ENCODE results near the gene ELF2.
"Not testable (repeated sequence)": the region's sequence is repeated elsewhere in the genome, so short reads cannot be mapped to it uniquely, and the experiment has no call there.

ELF2 gene

GRCh38 chr4:139177049-139177868, at the start of gene ELF2:
Gene ELF2 (minus strand): TSS chr4:139177218. CDS start chr4:139137701, 39,517 bp downstream.
- FAIRE-seq: no peak

GRCh38 chr4:139223682-139224317, 46.8 kb upstream of the ELF2 start:
- no peak for FAIRE-seq

- no peak for FAIRE-seq
These were observed 45.2 kb upstream of the ELF2 start for GRCh38 chr4:139222215-139222614.

- FAIRE-seq: no peak
These were observed 44.7 kb upstream of the ELF2 start for GRCh38 chr4:139221687-139222086.

- FAIRE-seq: no peak
These were observed 42.5 kb upstream of the ELF2 start for GRCh38 chr4:139219450-139220055.

GRCh38 chr4:139214039-139214534, 37.1 kb upstream of the ELF2 start:
- no peak for FAIRE-seq

GRCh38 chr4:139213633-139214032, 36.6 kb upstream of the ELF2 start:
- not testable (repeated sequence) for FAIRE-seq

GRCh38 chr4:139212900-139213299, 35.9 kb upstream of the ELF2 start:
- no peak for FAIRE-seq

GRCh38 chr4:139210486-139210885, 33.5 kb upstream of the ELF2 start:
- no peak for FAIRE-seq

GRCh38 chr4:139209470-139210063, 32.5 kb upstream of the ELF2 start:
- no peak for FAIRE-seq

GRCh38 chr4:139208404-139208945, 31.5 kb upstream of the ELF2 start:
- no peak for FAIRE-seq

- FAIRE-seq: no peak
These were observed 30.9 kb upstream of the ELF2 start for GRCh38 chr4:139207873-139208403.

GRCh38 chr4:139207247-139207646, 30.2 kb upstream of the ELF2 start:
- no peak for FAIRE-seq

- no peak for FAIRE-seq
These were observed 26.0 kb upstream of the ELF2 start for GRCh38 chr4:139202991-139203390.

GRCh38 chr4:139200506-139200905, 23.5 kb upstream of the ELF2 start:
- no peak for FAIRE-seq

GRCh38 chr4:139200102-139200501, 23.1 kb upstream of the ELF2 start:
- no peak for FAIRE-seq

- not testable (repeated sequence) for FAIRE-seq
These were observed 20.2 kb upstream of the ELF2 start for GRCh38 chr4:139197214-139197613.

GRCh38 chr4:139196462-139196861, 19.4 kb upstream of the ELF2 start:
- no peak for FAIRE-seq

- no peak for FAIRE-seq
These were observed 14.4 kb upstream of the ELF2 start for GRCh38 chr4:139191373-139191772.

- no peak for FAIRE-seq
These were observed 13.0 kb upstream of the ELF2 start for GRCh38 chr4:139189972-139190371.

GRCh38 chr4:139189417-139189749, 12.4 kb upstream of the ELF2 start:
- FAIRE-seq: no peak

- FAIRE-seq: no peak
These were observed 11.8 kb upstream of the ELF2 start for GRCh38 chr4:139188648-139189416.
